Stimulated activated CD4-positive, alpha-beta T cell treated with anti-CD3 and anti-CD28 coated beads, Interleukin-2, amount 100 ng/mL, for 4 hours (primary cell): ENCODE results near the gene KCNT2.

Experiments used
- DNase-seq: peaks from one replicate; pipeline ENCODE4 v3.0.0-alpha.2; 2020; ENCODE audit warnings: low read depth

Gene KCNT2

GRCh38 chr1:196193896-196194559, 414.2 kb downstream of the KCNT2 start:
- DNase-seq, result no peak

GRCh38 chr1:196183941-196184340, 424.3 kb downstream of the KCNT2 start:
- no peak for DNase-seq

GRCh38 chr1:196181594-196181878, 426.7 kb downstream of the KCNT2 start:
- DNase-seq, result no peak

GRCh38 chr1:196180847-196181593, 427.2 kb downstream of the KCNT2 start:
- DNase-seq, result no peak

- DNase-seq, result no peak
Observed at GRCh38 chr1:196178083-196178635, 430.1 kb downstream of the KCNT2 start.
